ENCODE results near the gene PLPPR2.
"Not testable (repeated sequence)": the region's sequence is repeated elsewhere in the genome, so short reads cannot be mapped to it uniquely, and the experiment has no call there.

The PLPPR2 gene

GRCh38 chr19:11355160-11356073 lies at the start of gene PLPPR2:
Gene PLPPR2, plus strand, starts transcription at chr19:11355432. Its CDS starts 2,242 bp downstream, at chr19:11357674.
- DNase-seq = peak; percentile 90

- no peak for DNase-seq
Observed at GRCh38 chr19:11306337-11306736, 48.9 kb upstream of the PLPPR2 start.

GRCh38 chr19:11320278-11320995 lies 34.8 kb upstream of the PLPPR2 start:
- DNase-seq = not testable (repeated sequence)

GRCh38 chr19:11321191-11322126 lies 33.8 kb upstream of the PLPPR2 start:
- DNase-seq = no peak

- DNase-seq = no peak
Observed at GRCh38 chr19:11322269-11323024, 32.8 kb upstream of the PLPPR2 start.

GRCh38 chr19:11323601-11324078 lies 31.6 kb upstream of the PLPPR2 start:
- DNase-seq = no peak

GRCh38 chr19:11324079-11324661 lies 31.1 kb upstream of the PLPPR2 start:
- peak; percentile 74 for DNase-seq

GRCh38 chr19:11324748-11325389 lies 30.4 kb upstream of the PLPPR2 start:
- DNase-seq = no peak

GRCh38 chr19:11325544-11325943 lies 29.7 kb upstream of the PLPPR2 start:
- DNase-seq = no peak

- DNase-seq = no peak
Observed at GRCh38 chr19:11330127-11330526, 25.1 kb upstream of the PLPPR2 start.

GRCh38 chr19:11331502-11331901 lies 23.7 kb upstream of the PLPPR2 start:
- no peak for DNase-seq

- no peak for DNase-seq
Observed at GRCh38 chr19:11332822-11333221, 22.4 kb upstream of the PLPPR2 start.

- not testable (repeated sequence) for DNase-seq
Observed at GRCh38 chr19:11333838-11334237, 21.4 kb upstream of the PLPPR2 start.

GRCh38 chr19:11335449-11336146 lies 19.6 kb upstream of the PLPPR2 start:
- DNase-seq = no peak

GRCh38 chr19:11337080-11337479 lies 18.2 kb upstream of the PLPPR2 start:
- DNase-seq = no peak

GRCh38 chr19:11338121-11338520 lies 17.1 kb upstream of the PLPPR2 start:
- no peak for DNase-seq

- DNase-seq = no peak
Observed at GRCh38 chr19:11338569-11339253, 16.5 kb upstream of the PLPPR2 start.

GRCh38 chr19:11339254-11340098 lies 15.8 kb upstream of the PLPPR2 start, which contains the start of gene RAB3D:
Gene RAB3D, minus strand, starts transcription at chr19:11339657. Its CDS starts 2,258 bp downstream, at chr19:11337399.
- DNase-seq = peak; percentile 95

- not testable (repeated sequence) for DNase-seq
Observed at GRCh38 chr19:11340099-11340467, 15.1 kb upstream of the PLPPR2 start.

Measured in right forelimb (tissue), 1 donor.